K562 (cell line): ENCODE measurements around the gene CCNY. TPM values are rescaled to one million over a fixed set of nuclear protein-coding genes. Genes with fewer than 3 reads are reported as not detected.

Source experiments
- ATAC-seq: fragments of 200-7000 bp; cut with Tn5 transposase; 3 replicates; pipeline ENCODE4 v1.9.1; 2020; ENCODE audit warnings: moderate library complexity
- BruUV-seq: library from RNA; stranded (reverse); fragments of 400-500 nt; replicated peaks from 2 replicates; lab custom pipeline; 2021; lab: Mats Ljungman, UMichigan
- CTCF ChIA-PET: fragments of 300-600 bp; formaldehyde crosslinking; extraction: SDS; loops from one replicate; lab custom pipeline; 2021; ENCODE audit warnings: low intra/inter-chr PET ratio; lab: Yijun Ruan, JAX
- POLR2A ChIA-PET: fragments of 300-600, 350-650 bp; sonication (Branson Sonifier 250); formaldehyde crosslinking; extraction: SDS; loops from one replicate; lab custom pipeline; 2021; ENCODE audit warnings: antibody characterized with exemption, inconsistent platforms; lab: Yijun Ruan, JAX
- DNase-seq, 4 experiments: peaks; one replicate each; pipeline versions ENCODE4 v3.0.0 to v3.0.0-alpha.2; 2011 to 2018; ENCODE audit warnings: low spot score in 3 of 4, mixed read lengths in 3 of 4; ENCODE audit errors: extremely low read depth in 1 of 4
- FAIRE-seq: peaks from 2 replicates; lab custom pipeline; 2011; peaks lifted over from hg19 to GRCh38; lab: Jason Lieb, UNC
- H2AFZ ChIP-seq: 2 replicates; pipeline ENCODE4 v1.6.0; 2011; ENCODE audit warnings: low read depth, low read length, control low read depth, inconsistent platforms
- H3K27ac ChIP-seq: fragments of 200-600 bp; 3 replicates; pipeline ENCODE4 v1.8.0; 2011; ENCODE audit warnings: low read depth, mild to moderate bottlenecking, control low read depth, inconsistent platforms, low read length, moderate library complexity, mixed read lengths; ENCODE audit errors: extremely low read depth
- H3K27me3 ChIP-seq, 2 experiments: fragments of 300-600 bp in 1 of 2; 2 replicates in 1 of 2; 3 replicates in 1 of 2; pipeline versions ENCODE4 v1.6.0 to v1.8.0; 2011; ENCODE audit warnings: inconsistent platforms in 2 of 2, low read length in 2 of 2, mild to moderate bottlenecking in 1 of 2, mixed read lengths in 1 of 2, moderate library complexity in 1 of 2; ENCODE audit not compliant: control insufficient read depth in 2 of 2, insufficient read depth in 2 of 2
- H3K36me3 ChIP-seq: fragments of 300-600 bp; 3 replicates; pipeline ENCODE4 v1.8.0; 2011; ENCODE audit warnings: mild to moderate bottlenecking, low read length, inconsistent platforms; ENCODE audit not compliant: control insufficient read depth, insufficient read depth
- H3K4me1 ChIP-seq, 2 experiments: fragments of 200-600 bp in 1 of 2; replicated peaks in 1 of 2; 2 replicates in 1 of 2; 3 replicates in 1 of 2; pipeline versions ENCODE4 v1.5.1 to v1.8.0; 2011; ENCODE audit warnings: inconsistent platforms in 2 of 2, low read length in 2 of 2, mild to moderate bottlenecking in 1 of 2, mixed read lengths in 1 of 2, moderate library complexity in 1 of 2; ENCODE audit not compliant: control insufficient read depth in 2 of 2, insufficient read depth in 2 of 2
- H3K4me2 ChIP-seq: 2 replicates; pipeline ENCODE4 v1.6.1; 2011; ENCODE audit warnings: low read length, control low read depth, inconsistent platforms, mixed read lengths; ENCODE audit not compliant: insufficient read depth
- H3K4me3 ChIP-seq: fragments of 200-600 bp; sonication (generic), shearing (Covaris generic); 2 replicates; pipeline ENCODE4 v1.5.1; 2016; ENCODE audit warnings: control low read depth, inconsistent platforms
- H3K79me2 ChIP-seq: fragments of 200-600 bp; 3 replicates; pipeline ENCODE4 v1.8.0; 2011; ENCODE audit warnings: low read length, inconsistent platforms; ENCODE audit not compliant: control insufficient read depth, insufficient read depth
- H3K9ac ChIP-seq, 2 experiments: 2 replicates each; pipeline versions ENCODE4 v1.6.0 to v1.6.1; 2011; ENCODE audit warnings: low read depth in 2 of 2, low read length in 2 of 2, control low read depth in 1 of 2, inconsistent platforms in 1 of 2, mild to moderate bottlenecking in 1 of 2, mixed read lengths in 1 of 2; ENCODE audit not compliant: insufficient read depth in 1 of 2
- H3K9me1 ChIP-seq: one replicate; pipeline ENCODE4 v1.6.0; 2011; ENCODE audit warnings: inconsistent platforms, mild to moderate bottlenecking, low read length, moderate library complexity; ENCODE audit not compliant: control insufficient read depth, insufficient read depth
- H3K9me3 ChIP-seq: replicated peaks from 2 replicates; pipeline ENCODE4 v1.5.1; 2011; ENCODE audit warnings: low read depth, low read length, inconsistent platforms; ENCODE audit not compliant: control insufficient read depth, insufficient read depth
- H4K20me1 ChIP-seq: replicated peaks from 2 replicates; pipeline ENCODE4 v1.6.1; 2011; ENCODE audit warnings: low read length, inconsistent platforms, mixed read lengths; ENCODE audit not compliant: control insufficient read depth, insufficient read depth
- CAMTA2 ChIP-seq: fragments of 250-450 bp; sonication (Bioruptor Pico); conservative IDR thresholded peaks from 2 replicates; pipeline ENCODE4 v1.5.1; 2022
- EZH2 ChIP-seq: IDR thresholded peaks from 2 replicates; pipeline ENCODE4 v1.6.1; 2012; ENCODE audit warnings: low read depth, mild to moderate bottlenecking, inconsistent platforms, low read length, borderline replicate concordance
- GTF3C2 ChIP-seq: IDR thresholded peaks from 3 replicates; pipeline ENCODE4 v1.6.1; 2011; ENCODE audit warnings: borderline replicate concordance, mild to moderate bottlenecking, moderate library complexity; ENCODE audit not compliant: insufficient read length; ENCODE audit errors: extremely low read depth
- NCOA1 ChIP-seq: fragments of 450-650 bp; IDR thresholded peaks from 2 replicates; pipeline ENCODE4 v1.6.1; 2016; ENCODE audit warnings: low read depth
- PTTG1 ChIP-seq: fragments of 450-650 bp; IDR thresholded peaks from 2 replicates; pipeline ENCODE4 v1.6.1; 2016; ENCODE audit warnings: low read depth, mild to moderate bottlenecking, missing genetic modification characterization, missing compliant biosample characterization
- TRIM28 ChIP-seq: fragments of 450-650 bp; IDR thresholded peaks from 2 replicates; pipeline ENCODE4 v1.6.1; 2017
- ZNF316 ChIP-seq: fragments of 450-650 bp; IDR thresholded peaks from 2 replicates; pipeline ENCODE4 v1.6.1; 2016
- ZZZ3 ChIP-seq: fragments of 450-650 bp; IDR thresholded peaks from 2 replicates; pipeline ENCODE4 v1.6.1; 2016; ENCODE audit warnings: antibody characterized with exemption, mild to moderate bottlenecking, moderate library complexity
- WGBS: fragments of 100-300 bp; shearing (Covaris generic); methylation state at CpG from one replicate; pipeline ENCODE4 v1.1.6; 2016; ENCODE audit warnings: low coverage, mixed read lengths; ENCODE audit not compliant: insufficient coverage; ENCODE audit errors: missing lambda C conversion rate; 5-methylcytosine and 5-hydroxymethylcytosine counted together
- in situ Hi-C: fragments of 300-500 bp; cut with MboI; formaldehyde crosslinking; loops from 4 replicates; pipeline ENCODE4 v1.15.0; 2018; ENCODE audit warnings: inconsistent platforms, mixed read lengths
- intact Hi-C: fragments of 100-400 bp; cut with micrococcal nuclease; formaldehyde crosslinking; loops from 2 replicates; pipeline ENCODE4 v1.14.2; 2022
- polyA plus RNA-seq, 8 experiments: library from polyadenylated mRNA; depleted of rRNA in 4 of 8; stranded (reverse) in 5 of 8; unstranded in 3 of 8; fragments of >200 nt; fragmentation: Nextera tagmentation in 2 of 8; fragmentation: Illumina TruSeq in 1 of 8; extraction: Ambion mirVana in 2 of 8; extraction: Trizol in 1 of 8; gene quantifications; 2 replicates each; pipeline versions ENCODE4 v1.2.1 to v1.2.3, GENCODE V29; 2011 to 2014; ENCODE audit warnings: inconsistent platforms in 1 of 8, missing spikeins in 1 of 8
- total RNA-seq, 7 experiments: library from RNA; depleted of rRNA in 6 of 7; stranded (reverse); fragments of >200 nt in 6 of 7; fragmentation: Illumina TruSeq in 2 of 7; extraction: Trizol in 2 of 7; gene quantifications; 2 replicates each; pipeline versions ENCODE4 v1.2.1 to v1.2.3, GENCODE V29; 2011 to 2021; ENCODE audit warnings: low replicate concordance in 1 of 7
- TF ChIP-seq, protein P1 (sequence below): fragments of 450-650 bp; IDR thresholded peaks from 2 replicates; pipeline ENCODE4 v1.6.1; 2016; ENCODE audit warnings: mild to moderate bottlenecking, moderate library complexity

Gene CCNY
- total and polyA plus RNA-seq, 9 of the 15 experiments (the other 6 are each of a cell fraction or from before 2014, with no cell fraction given): 8.4 to 109 (median 38.6) TPM

DNA sequence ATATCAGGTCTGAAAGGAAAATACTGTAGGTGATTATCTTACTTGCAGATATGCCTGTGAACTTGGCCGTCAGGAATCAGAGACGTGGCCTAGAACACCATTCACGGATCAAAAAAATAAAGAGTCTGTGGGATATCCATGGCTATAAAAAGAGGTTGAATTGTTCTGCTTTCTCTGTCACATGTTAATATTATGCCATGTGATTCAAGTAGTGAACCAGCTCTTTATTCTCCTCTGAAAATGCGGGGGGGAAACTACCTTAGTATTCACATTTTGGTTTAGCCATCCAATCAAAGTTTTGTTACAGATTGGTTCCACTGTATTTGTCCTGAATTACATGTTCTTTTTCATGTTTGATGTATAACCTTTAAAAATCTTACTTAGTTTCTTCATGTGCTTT lies 120.5 kb downstream of the CCNY start:
- H3K79me2 ChIP-seq: peaks cover 96% of the 10 kb centered on the region
- no peak for ATAC-seq
- BruUV-seq: no TSS peak
- no peaks in the 10 kb centered on the region for H3K27me3 ChIP-seq
- H2AFZ ChIP-seq: no peak overlapping the region
- H3K27ac ChIP-seq: no peak overlapping the region
- H3K9ac ChIP-seq: no peak overlapping the region
- no peaks in the 10 kb centered on the region; the same call in 2 of the 3 replicates for H3K36me3 ChIP-seq
- WGBS: 75% methylated on average over 4 of the region's 4 CpGs
- no peak overlapping the region for H3K4me3 ChIP-seq
- intact Hi-C loops (no loop called here), in situ Hi-C loops (no loop called here)
- ChIA-PET POLR2A (interaction anchor here (1.1 to 1.5 kb wide), 2 partner anchors 16 to 64 kb away, joined by 3 read pairs; no protein-coding TSS in a partner anchor), CTCF (no interaction called here)
- no peak for DNase-seq
- H3K4me1 ChIP-seq: peaks cover 17 to 36% of the 10 kb centered on the region in 2 experiments
- FAIRE-seq: no peak
- peaks cover 28% of the 10 kb centered on the region for H4K20me1 ChIP-seq
- H3K9me3 ChIP-seq: no peaks in the 10 kb centered on the region
- H3K4me2 ChIP-seq: no peak overlapping the region
- H3K9me1 ChIP-seq: peaks cover 6% of the 10 kb centered on the region
- no peak for TF ChIP-seq NCOA1
- TF ChIP-seq ZZZ3: no peak
- no peak for TF ChIP-seq GTF3C2
- no peak for TF ChIP-seq TRIM28
- TF ChIP-seq CAMTA2 (CRISPR knock-in tag): no peak
- TF ChIP-seq, protein P1, sequence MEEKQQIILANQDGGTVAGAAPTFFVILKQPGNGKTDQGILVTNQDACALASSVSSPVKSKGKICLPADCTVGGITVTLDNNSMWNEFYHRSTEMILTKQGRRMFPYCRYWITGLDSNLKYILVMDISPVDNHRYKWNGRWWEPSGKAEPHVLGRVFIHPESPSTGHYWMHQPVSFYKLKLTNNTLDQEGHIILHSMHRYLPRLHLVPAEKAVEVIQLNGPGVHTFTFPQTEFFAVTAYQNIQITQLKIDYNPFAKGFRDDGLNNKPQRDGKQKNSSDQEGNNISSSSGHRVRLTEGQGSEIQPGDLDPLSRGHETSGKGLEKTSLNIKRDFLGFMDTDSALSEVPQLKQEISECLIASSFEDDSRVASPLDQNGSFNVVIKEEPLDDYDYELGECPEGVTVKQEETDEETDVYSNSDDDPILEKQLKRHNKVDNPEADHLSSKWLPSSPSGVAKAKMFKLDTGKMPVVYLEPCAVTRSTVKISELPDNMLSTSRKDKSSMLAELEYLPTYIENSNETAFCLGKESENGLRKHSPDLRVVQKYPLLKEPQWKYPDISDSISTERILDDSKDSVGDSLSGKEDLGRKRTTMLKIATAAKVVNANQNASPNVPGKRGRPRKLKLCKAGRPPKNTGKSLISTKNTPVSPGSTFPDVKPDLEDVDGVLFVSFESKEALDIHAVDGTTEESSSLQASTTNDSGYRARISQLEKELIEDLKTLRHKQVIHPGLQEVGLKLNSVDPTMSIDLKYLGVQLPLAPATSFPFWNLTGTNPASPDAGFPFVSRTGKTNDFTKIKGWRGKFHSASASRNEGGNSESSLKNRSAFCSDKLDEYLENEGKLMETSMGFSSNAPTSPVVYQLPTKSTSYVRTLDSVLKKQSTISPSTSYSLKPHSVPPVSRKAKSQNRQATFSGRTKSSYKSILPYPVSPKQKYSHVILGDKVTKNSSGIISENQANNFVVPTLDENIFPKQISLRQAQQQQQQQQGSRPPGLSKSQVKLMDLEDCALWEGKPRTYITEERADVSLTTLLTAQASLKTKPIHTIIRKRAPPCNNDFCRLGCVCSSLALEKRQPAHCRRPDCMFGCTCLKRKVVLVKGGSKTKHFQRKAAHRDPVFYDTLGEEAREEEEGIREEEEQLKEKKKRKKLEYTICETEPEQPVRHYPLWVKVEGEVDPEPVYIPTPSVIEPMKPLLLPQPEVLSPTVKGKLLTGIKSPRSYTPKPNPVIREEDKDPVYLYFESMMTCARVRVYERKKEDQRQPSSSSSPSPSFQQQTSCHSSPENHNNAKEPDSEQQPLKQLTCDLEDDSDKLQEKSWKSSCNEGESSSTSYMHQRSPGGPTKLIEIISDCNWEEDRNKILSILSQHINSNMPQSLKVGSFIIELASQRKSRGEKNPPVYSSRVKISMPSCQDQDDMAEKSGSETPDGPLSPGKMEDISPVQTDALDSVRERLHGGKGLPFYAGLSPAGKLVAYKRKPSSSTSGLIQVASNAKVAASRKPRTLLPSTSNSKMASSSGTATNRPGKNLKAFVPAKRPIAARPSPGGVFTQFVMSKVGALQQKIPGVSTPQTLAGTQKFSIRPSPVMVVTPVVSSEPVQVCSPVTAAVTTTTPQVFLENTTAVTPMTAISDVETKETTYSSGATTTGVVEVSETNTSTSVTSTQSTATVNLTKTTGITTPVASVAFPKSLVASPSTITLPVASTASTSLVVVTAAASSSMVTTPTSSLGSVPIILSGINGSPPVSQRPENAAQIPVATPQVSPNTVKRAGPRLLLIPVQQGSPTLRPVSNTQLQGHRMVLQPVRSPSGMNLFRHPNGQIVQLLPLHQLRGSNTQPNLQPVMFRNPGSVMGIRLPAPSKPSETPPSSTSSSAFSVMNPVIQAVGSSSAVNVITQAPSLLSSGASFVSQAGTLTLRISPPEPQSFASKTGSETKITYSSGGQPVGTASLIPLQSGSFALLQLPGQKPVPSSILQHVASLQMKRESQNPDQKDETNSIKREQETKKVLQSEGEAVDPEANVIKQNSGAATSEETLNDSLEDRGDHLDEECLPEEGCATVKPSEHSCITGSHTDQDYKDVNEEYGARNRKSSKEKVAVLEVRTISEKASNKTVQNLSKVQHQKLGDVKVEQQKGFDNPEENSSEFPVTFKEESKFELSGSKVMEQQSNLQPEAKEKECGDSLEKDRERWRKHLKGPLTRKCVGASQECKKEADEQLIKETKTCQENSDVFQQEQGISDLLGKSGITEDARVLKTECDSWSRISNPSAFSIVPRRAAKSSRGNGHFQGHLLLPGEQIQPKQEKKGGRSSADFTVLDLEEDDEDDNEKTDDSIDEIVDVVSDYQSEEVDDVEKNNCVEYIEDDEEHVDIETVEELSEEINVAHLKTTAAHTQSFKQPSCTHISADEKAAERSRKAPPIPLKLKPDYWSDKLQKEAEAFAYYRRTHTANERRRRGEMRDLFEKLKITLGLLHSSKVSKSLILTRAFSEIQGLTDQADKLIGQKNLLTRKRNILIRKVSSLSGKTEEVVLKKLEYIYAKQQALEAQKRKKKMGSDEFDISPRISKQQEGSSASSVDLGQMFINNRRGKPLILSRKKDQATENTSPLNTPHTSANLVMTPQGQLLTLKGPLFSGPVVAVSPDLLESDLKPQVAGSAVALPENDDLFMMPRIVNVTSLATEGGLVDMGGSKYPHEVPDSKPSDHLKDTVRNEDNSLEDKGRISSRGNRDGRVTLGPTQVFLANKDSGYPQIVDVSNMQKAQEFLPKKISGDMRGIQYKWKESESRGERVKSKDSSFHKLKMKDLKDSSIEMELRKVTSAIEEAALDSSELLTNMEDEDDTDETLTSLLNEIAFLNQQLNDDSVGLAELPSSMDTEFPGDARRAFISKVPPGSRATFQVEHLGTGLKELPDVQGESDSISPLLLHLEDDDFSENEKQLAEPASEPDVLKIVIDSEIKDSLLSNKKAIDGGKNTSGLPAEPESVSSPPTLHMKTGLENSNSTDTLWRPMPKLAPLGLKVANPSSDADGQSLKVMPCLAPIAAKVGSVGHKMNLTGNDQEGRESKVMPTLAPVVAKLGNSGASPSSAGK: no peak
- no peak for TF ChIP-seq EZH2
- TF ChIP-seq ZNF316: no peak
- no peak for TF ChIP-seq PTTG1 (tag)
